Lung microvascular endothelial cell (primary cell): ENCODE data around the gene COL4A2. TPM values are rescaled to one million over a fixed set of nuclear protein-coding genes. Genes with fewer than 3 reads are reported as not detected.

Source experiments
- DNase-seq, 2 donors: peaks; one replicate each; pipeline versions ENCODE4 v3.0.0 to v3.0.0-alpha.2; 2010; ENCODE audit warnings: low read depth in 2 of 2
- total RNA-seq: library from RNA; depleted of rRNA; stranded (reverse); fragments of >200 nt; gene quantifications from 2 replicates; pipeline ENCODE4 v1.2.1, GENCODE V29; 2014

The COL4A2 gene
- total RNA-seq, 1 donor from 2014 or later: 728 TPM

- no peak for DNase-seq
Observed at GRCh38 chr13:110554946-110555345, 247.9 kb downstream of the COL4A2 start.

GRCh38 chr13:110555601-110556223 is 248.6 kb downstream of the COL4A2 start:
- DNase-seq: no peak

GRCh38 chr13:110556224-110556606 is 249.1 kb downstream of the COL4A2 start:
- no peak for DNase-seq

GRCh38 chr13:110557082-110557481 is 250.0 kb downstream of the COL4A2 start:
- DNase-seq: no peak

- DNase-seq: no peak
Observed at GRCh38 chr13:110557610-110558305, 250.7 kb downstream of the COL4A2 start.

GRCh38 chr13:110559429-110559943 is 252.4 kb downstream of the COL4A2 start:
- DNase-seq: no peak

GRCh38 chr13:110559986-110560385 is 252.9 kb downstream of the COL4A2 start:
- DNase-seq: no peak

GRCh38 chr13:110560601-110561343 is 253.7 kb downstream of the COL4A2 start:
- peak; percentile 17 to 39 for DNase-seq

GRCh38 chr13:110561344-110562035 is 254.4 kb downstream of the COL4A2 start, which contains the start of gene RAB20:
RAB20 (minus strand) TSS chr13:110561722; CDS start chr13:110561519, 203 bp downstream.
- DNase-seq: peak; percentile 81 to 83

- DNase-seq: no peak
Observed at GRCh38 chr13:110562036-110562597, 255.0 kb downstream of the COL4A2 start.

Other genes starting within 250 kb of the COL4A2 start
- gene COL4A1, start 127 bp upstream of the COL4A2 start, total RNA-seq: 836 and 1,068 TPM in 2 replicates